Neuronal stem cell (in vitro differentiated cells): ENCODE measurements around the gene DDIT3.

Source experiments
- DNase-seq: peaks from one replicate; pipeline ENCODE4 v3.0.0-alpha.2; 2013; ENCODE audit warnings: low spot score
- H2AFZ ChIP-seq: one replicate; pipeline ENCODE4 v1.6.1; 2013; ENCODE audit warnings: mild to moderate bottlenecking, low read length, inconsistent platforms
- H2AK5ac ChIP-seq: 2 replicates; pipeline ENCODE4 v1.6.1; 2013; ENCODE audit warnings: low read depth, mild to moderate bottlenecking, inconsistent platforms, low read length, moderate library complexity, mixed read lengths
- H2BK120ac ChIP-seq: 2 replicates; pipeline ENCODE4 v1.6.1; 2013; ENCODE audit warnings: low read depth, mild to moderate bottlenecking, inconsistent platforms, low read length, moderate library complexity, mixed read lengths
- H2BK12ac ChIP-seq: one replicate; pipeline ENCODE4 v1.6.1; 2013; ENCODE audit warnings: low read length, inconsistent platforms
- H2BK15ac ChIP-seq: 2 replicates; pipeline ENCODE4 v1.6.1; 2013; ENCODE audit warnings: mild to moderate bottlenecking, low read length, inconsistent platforms, mixed read lengths
- H2BK5ac ChIP-seq: one replicate; pipeline ENCODE4 v1.6.1; 2013; ENCODE audit warnings: inconsistent platforms, mild to moderate bottlenecking, low read length, moderate library complexity
- H3K14ac ChIP-seq: one replicate; pipeline ENCODE4 v1.6.1; 2013; ENCODE audit warnings: low read length, inconsistent platforms
- H3K18ac ChIP-seq: 2 replicates; pipeline ENCODE4 v1.6.1; 2013; ENCODE audit warnings: low read length, inconsistent platforms
- H3K23ac ChIP-seq: 2 replicates; pipeline ENCODE4 v1.6.1; 2013; ENCODE audit warnings: low read depth, mild to moderate bottlenecking, mixed read lengths, low read length, inconsistent platforms; ENCODE audit not compliant: poor library complexity
- H3K27ac ChIP-seq: replicated peaks from 3 replicates; pipeline ENCODE4 v1.5.1; 2013; ENCODE audit warnings: low read length, inconsistent platforms
- H3K27me3 ChIP-seq, 3 experiments: 2 replicates each; pipeline ENCODE4 v1.6.1; 2013; ENCODE audit warnings: low read length in 3 of 3, mild to moderate bottlenecking in 2 of 3, inconsistent platforms in 1 of 3, low read depth in 1 of 3, mixed read lengths in 1 of 3, moderate library complexity in 1 of 3; ENCODE audit not compliant: control insufficient read depth in 3 of 3, insufficient read depth in 3 of 3
- H3K36me3 ChIP-seq, 2 donors: replicated peaks in 1 of 2; 2 replicates each; pipeline ENCODE4 v1.6.1; 2013; ENCODE audit warnings: low read length in 2 of 2; ENCODE audit not compliant: control insufficient read depth in 2 of 2, insufficient read depth in 2 of 2
- H3K4ac ChIP-seq: 2 replicates; pipeline ENCODE4 v1.6.1; 2013; ENCODE audit warnings: inconsistent platforms, mild to moderate bottlenecking, low read length, moderate library complexity
- H3K4me1 ChIP-seq, 2 donors: 1 replicate in 1 of 2; 2 replicates in 1 of 2; pipeline ENCODE4 v1.6.1; 2013; ENCODE audit warnings: low read length in 2 of 2, low read depth in 1 of 2; ENCODE audit not compliant: control insufficient read depth in 2 of 2, insufficient read depth in 1 of 2
- H3K4me2 ChIP-seq: one replicate; pipeline ENCODE4 v1.6.1; 2013; ENCODE audit warnings: mild to moderate bottlenecking, low read length, inconsistent platforms; ENCODE audit not compliant: insufficient read depth, poor library complexity, severe bottlenecking
- H3K4me3 ChIP-seq, 2 donors: 2 replicates each; pipeline ENCODE4 v1.5.1; 2013; ENCODE audit warnings: low read length in 2 of 2, mild to moderate bottlenecking in 2 of 2, inconsistent platforms in 1 of 2, moderate library complexity in 1 of 2
- H3K79me1 ChIP-seq: one replicate; pipeline ENCODE4 v1.6.1; 2013; ENCODE audit warnings: low read depth, mild to moderate bottlenecking, inconsistent platforms, low read length, moderate library complexity
- H3K9ac ChIP-seq: one replicate; pipeline ENCODE4 v1.6.1; 2013; ENCODE audit warnings: mild to moderate bottlenecking, low read depth, low read length, inconsistent platforms; ENCODE audit not compliant: poor library complexity
- H3K9me3 ChIP-seq, 2 donors: replicated peaks in 1 of 2; 2 replicates each; pipeline versions ENCODE3 to v1.6.1; 2013; ENCODE audit warnings: low read length in 2 of 2, mild to moderate bottlenecking in 2 of 2, inconsistent platforms in 1 of 2, low read depth in 1 of 2, mixed read lengths in 1 of 2, moderate library complexity in 1 of 2; ENCODE audit not compliant: control insufficient read depth in 2 of 2, insufficient read depth in 1 of 2
- H4K8ac ChIP-seq: one replicate; pipeline ENCODE4 v1.6.1; 2013; ENCODE audit warnings: low read depth, mild to moderate bottlenecking, inconsistent platforms, low read length, moderate library complexity
- H4K91ac ChIP-seq: one replicate; pipeline ENCODE4 v1.6.1; 2013; ENCODE audit warnings: low read length, low read depth, mild to moderate bottlenecking, inconsistent platforms; ENCODE audit not compliant: poor library complexity
- WGBS, 2 donors: extraction: QIAGEN DNeasy Blood & Tissue Kit; methylation state at CpG; one replicate each; pipeline ENCODE4 v1.1.7; 2013; ENCODE audit warnings: missing lambda C conversion rate in 2 of 2, mixed read lengths in 1 of 2; ENCODE audit not compliant: insufficient read length in 2 of 2, insufficient replicate concordance in 1 of 2; ENCODE audit errors: extremely low coverage in 2 of 2; 5-methylcytosine and 5-hydroxymethylcytosine counted together

Gene DDIT3

GRCh38 chr12:57547288-57548012, 27.1 kb upstream of the DDIT3 start:
- DNase-seq: no peak
- Histone ChIP-seq H3K9ac (no peak overlapping the region), H3K36me3 (peaks cover 4 to 27% of the 10 kb centered on the region in 2 donors), H4K8ac (no peak overlapping the region), H3K4me1 (peaks cover 21 to 22% of the 10 kb centered on the region in 2 donors), H3K18ac (no peak overlapping the region), H3K79me1 (peaks cover 5% of the 10 kb centered on the region), H3K9me3 (no peaks in the 10 kb centered on the region), H3K27me3 (peaks cover 0 to 33% (median 11%) of the 10 kb centered on the region in 3 experiments), H3K4ac (no peak overlapping the region), H2AK5ac (no peak overlapping the region), H2BK120ac (no peak overlapping the region), H2BK5ac (no peak overlapping the region), H2AFZ (peak overlapping the region; percentile 96), H2BK15ac (no peak overlapping the region), H3K27ac (no peak overlapping the region), H3K4me3 (peak overlapping the region in 1 of 2 donors; percentile 58), H3K23ac (no peak overlapping the region), H4K91ac (no peak overlapping the region), H3K4me2 (no peak overlapping the region), H2BK12ac (no peak overlapping the region), H3K14ac (no peak overlapping the region)
- no CpG with 5 or more reads among the region's 9 CpGs for WGBS, 2 donors

- no CpG with 5 or more reads among the region's 56 CpGs for WGBS, 2 donors
- peak; percentile 93 for DNase-seq
- H3K14ac ChIP-seq: no peak within 1 kb of the TSS
- peaks cover 5% of the 10 kb centered on the region for H3K79me1 ChIP-seq
- peak within 1 kb of the TSS; percentile 39 for H2BK15ac ChIP-seq
- H2BK12ac ChIP-seq: no peak within 1 kb of the TSS
- peak within 1 kb of the TSS; percentile 96 for H2AFZ ChIP-seq
- H3K36me3 ChIP-seq: peaks cover 4 to 34% of the 10 kb centered on the region in 2 donors
- peak within 1 kb of the TSS; percentile 58 to 94 for H3K4me3 ChIP-seq
- no peak within 1 kb of the TSS for H3K23ac ChIP-seq
- no peak within 1 kb of the TSS for H3K4ac ChIP-seq
- no peak within 1 kb of the TSS for H2AK5ac ChIP-seq
- peak within 1 kb of the TSS; percentile 66 for H2BK5ac ChIP-seq
- peaks cover 14 to 16% of the 10 kb centered on the region in 2 donors for H3K4me1 ChIP-seq
- H3K9me3 ChIP-seq: no peaks in the 10 kb centered on the region
- no peak within 1 kb of the TSS for H3K27ac ChIP-seq
- H3K27me3 ChIP-seq: peaks cover 0 to 33% (median 11%) of the 10 kb centered on the region in 3 experiments
- H3K9ac ChIP-seq: peak within 1 kb of the TSS; percentile 90
- peak within 1 kb of the TSS; percentile 89 for H3K18ac ChIP-seq
- H4K91ac ChIP-seq: no peak within 1 kb of the TSS
- no peak within 1 kb of the TSS for H2BK120ac ChIP-seq
- H4K8ac ChIP-seq: no peak within 1 kb of the TSS
- H3K4me2 ChIP-seq: peak within 1 kb of the TSS; percentile 72
Observed at GRCh38 chr12:57546438-57547287, 26.3 kb upstream of the DDIT3 start, which contains the start of gene DCTN2. DCTN2 (minus strand) TSS chr12:57547192; CDS start chr12:57547063, 129 bp downstream.

- no peak overlapping the region for H3K23ac ChIP-seq
- H2AFZ ChIP-seq: no peak overlapping the region
- WGBS, 2 donors: no CpG with 5 or more reads among the region's 15 CpGs
- peak overlapping the region; percentile 72 for H3K4me2 ChIP-seq
- peak overlapping the region; percentile 90 for H3K9ac ChIP-seq
- no peak overlapping the region for H3K4ac ChIP-seq
- H3K27ac ChIP-seq: no peak overlapping the region
- H3K79me1 ChIP-seq: peaks cover 5% of the 10 kb centered on the region
- no peak overlapping the region for H4K91ac ChIP-seq
- H2BK12ac ChIP-seq: no peak overlapping the region
- no peaks in the 10 kb centered on the region for H3K9me3 ChIP-seq
- no peak overlapping the region for H2BK5ac ChIP-seq
- no peak overlapping the region for H3K18ac ChIP-seq
- no peak overlapping the region for H2BK120ac ChIP-seq
- H4K8ac ChIP-seq: no peak overlapping the region
- DNase-seq: no peak
- H2BK15ac ChIP-seq: no peak overlapping the region
- H2AK5ac ChIP-seq: no peak overlapping the region
- peaks cover 4 to 41% of the 10 kb centered on the region in 2 donors for H3K36me3 ChIP-seq
- peaks cover 15 to 16% of the 10 kb centered on the region in 2 donors for H3K4me1 ChIP-seq
- H3K14ac ChIP-seq: no peak overlapping the region
- H3K27me3 ChIP-seq: peaks cover 0 to 31% (median 11%) of the 10 kb centered on the region in 3 experiments
- peak overlapping the region; percentile 58 to 94 for H3K4me3 ChIP-seq
Observed at GRCh38 chr12:57545809-57546437, 25.6 kb upstream of the DDIT3 start.
